Measurements from ENCODE around the gene SUPT5H. TPM values are rescaled to one million over a fixed set of nuclear protein-coding genes. Genes with fewer than 3 reads are reported as not detected.

SUPT5H gene
- total and polyA plus RNA-seq, 2 of the 4 experiments (the other 2 are of a cell fraction), result 75.3 to 116 TPM

DNA sequence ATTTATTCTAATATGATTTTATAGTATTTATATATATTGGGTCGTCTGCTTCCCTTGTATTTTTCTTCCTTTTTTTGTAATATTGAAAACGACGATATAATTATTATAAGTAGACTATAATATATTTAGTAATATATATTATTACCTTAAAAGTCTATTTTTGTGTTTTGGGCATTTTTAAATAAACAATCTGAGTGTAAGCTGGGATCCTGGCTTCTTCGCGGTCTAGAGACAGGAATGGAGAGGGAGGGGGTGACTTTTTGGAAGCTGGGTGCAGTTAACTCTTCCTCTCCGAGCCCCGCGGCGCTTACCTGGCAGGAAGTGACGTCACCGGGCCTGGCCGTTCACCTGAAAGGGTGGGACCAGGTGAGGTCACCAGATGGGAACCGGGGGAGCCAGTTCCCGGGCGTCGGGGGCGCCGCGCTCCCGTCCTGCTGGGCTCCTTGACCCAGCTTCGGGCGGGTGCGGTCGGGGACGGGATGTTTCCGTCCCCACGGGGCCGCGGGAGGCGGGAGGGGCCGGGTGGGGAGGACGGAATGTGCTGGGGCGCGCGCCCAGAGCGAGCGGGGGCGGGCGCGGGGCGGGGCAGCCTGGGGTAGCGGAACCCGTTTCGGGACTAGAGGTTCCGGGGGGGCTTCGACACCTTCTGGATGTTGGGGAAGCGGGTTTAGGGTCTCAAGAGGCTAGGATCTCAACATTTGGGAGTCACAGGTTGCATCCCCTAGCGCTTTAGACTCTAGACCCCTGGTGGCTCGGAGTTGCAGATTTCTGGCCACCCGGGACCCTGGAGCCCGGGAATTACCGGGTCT, 36.0 kb upstream of the SUPT5H start:
- peak overlapping the region; percentile 83 for H3K18ac ChIP-seq (ENCODE audit: low read depth, low read length)
- H3K4me1 ChIP-seq (ENCODE audit: control insufficient read depth, insufficient read depth, low read length), result peaks cover 17% of the 10 kb centered on the region
- H3K79me1 ChIP-seq (ENCODE audit: low read depth in 1 of 2, low read length in 2 of 2), result peaks cover 5 to 40% of the 10 kb centered on the region in 2 experiments; a peak in 3 of 4 replicates
- no peaks in the 10 kb centered on the region for H3K27me3 ChIP-seq (ENCODE audit: control insufficient read depth, insufficient read depth, low read length)
- BruUV-seq (replicated peaks), result no TSS peak
- POLR2A ChIA-PET (ENCODE audit: unreplicated experiment), result interaction anchor here (0.6 kb wide), 1 partner anchor 19 kb away, joined by 4 read pairs; no protein-coding TSS in a partner anchor
- H4K91ac ChIP-seq (ENCODE audit: insufficient read depth, low read depth, low read length), result peak overlapping the region; percentile 96
- peak overlapping the region; percentile 99 for H3K14ac ChIP-seq (replicated peaks; ENCODE audit: low read depth, low read length)
- H2BK120ac ChIP-seq (ENCODE audit: low read depth, low read length), result peak overlapping the region; percentile 84
- H3K56ac ChIP-seq (ENCODE audit: extremely low read depth, insufficient read depth, low read length), result peak overlapping the region; percentile 98
- in situ Hi-C loops (cut with MboI; ENCODE audit: low sequenced_read_pairs) (no loop called here), dilution Hi-C loops (cut with HindIII; ENCODE audit: low sequenced_read_pairs, unreplicated experiment) (no loop called here), intact Hi-C loops (cut with micrococcal nuclease) (no loop called here)
- H4K8ac ChIP-seq (ENCODE audit: low read depth in 2 of 2, low read length in 2 of 2), result peak overlapping the region; percentile 94 to 95
- peaks cover 15% of the 10 kb centered on the region for H3K36me3 ChIP-seq (ENCODE audit: control insufficient read depth, insufficient read depth, low read length)
- H4K20me1 ChIP-seq (ENCODE audit: insufficient read depth, low read length), result peaks cover 35% of the 10 kb centered on the region
- CTCF ChIA-PET, result no interaction called here
- H2AFZ ChIP-seq (replicated peaks; ENCODE audit: low read length, poor library complexity), result peak overlapping the region; percentile 78
- H3K9ac ChIP-seq (ENCODE audit: low read depth, low read length), result peak overlapping the region; percentile 93
- TF ChIP-seq SMC3 (IDR thresholded peaks at IDR 0.05; ENCODE audit: low read depth, low read length) (no peak), MXI1 (IDR thresholded peaks at IDR 0.05; ENCODE audit: borderline replicate concordance, low read depth, low read length) (no peak), BHLHE40 (IDR thresholded peaks at IDR 0.05; ENCODE audit: low read depth, low read length) (0 out of 2 replicates have a peak, but pooled peaks have one; percentile 8), NFE2L2 (IDR thresholded peaks at IDR 0.05; ENCODE audit: low read depth, low read length) (no peak), MAZ (IDR thresholded peaks at IDR 0.05; ENCODE audit: borderline replicate concordance, low read depth, low read length) (peak; percentile 81; the same call in 1 of the 2 replicates), FOS (IDR thresholded peaks at IDR 0.05; ENCODE audit: low read depth, low read length) (0 out of 2 replicates have a peak, but pooled peaks have one; percentile 3), POLR2A (IDR thresholded peaks at IDR 0.05; ENCODE audit: low read depth, low read length) (peak; percentile 97), CHD1 (IDR thresholded peaks at IDR 0.05; ENCODE audit: low read depth, low read length) (no peak; the same call in 1 of the 2 replicates), RFX5 (IDR thresholded peaks at IDR 0.05; ENCODE audit: low read depth, low read length) (no peak), RAD21 (IDR thresholded peaks at IDR 0.05; ENCODE audit: low read length) (no peak), MAFK (IDR thresholded peaks at IDR 0.05; ENCODE audit: low read depth, low read length) (no peak)
- TF ChIP-seq, protein P1, sequence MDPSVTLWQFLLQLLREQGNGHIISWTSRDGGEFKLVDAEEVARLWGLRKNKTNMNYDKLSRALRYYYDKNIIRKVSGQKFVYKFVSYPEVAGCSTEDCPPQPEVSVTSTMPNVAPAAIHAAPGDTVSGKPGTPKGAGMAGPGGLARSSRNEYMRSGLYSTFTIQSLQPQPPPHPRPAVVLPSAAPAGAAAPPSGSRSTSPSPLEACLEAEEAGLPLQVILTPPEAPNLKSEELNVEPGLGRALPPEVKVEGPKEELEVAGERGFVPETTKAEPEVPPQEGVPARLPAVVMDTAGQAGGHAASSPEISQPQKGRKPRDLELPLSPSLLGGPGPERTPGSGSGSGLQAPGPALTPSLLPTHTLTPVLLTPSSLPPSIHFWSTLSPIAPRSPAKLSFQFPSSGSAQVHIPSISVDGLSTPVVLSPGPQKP (IDR thresholded peaks at IDR 0.05; ENCODE audit: borderline replicate concordance, low read depth, low read length), result no peak
- TF ChIP-seq, protein P2, sequence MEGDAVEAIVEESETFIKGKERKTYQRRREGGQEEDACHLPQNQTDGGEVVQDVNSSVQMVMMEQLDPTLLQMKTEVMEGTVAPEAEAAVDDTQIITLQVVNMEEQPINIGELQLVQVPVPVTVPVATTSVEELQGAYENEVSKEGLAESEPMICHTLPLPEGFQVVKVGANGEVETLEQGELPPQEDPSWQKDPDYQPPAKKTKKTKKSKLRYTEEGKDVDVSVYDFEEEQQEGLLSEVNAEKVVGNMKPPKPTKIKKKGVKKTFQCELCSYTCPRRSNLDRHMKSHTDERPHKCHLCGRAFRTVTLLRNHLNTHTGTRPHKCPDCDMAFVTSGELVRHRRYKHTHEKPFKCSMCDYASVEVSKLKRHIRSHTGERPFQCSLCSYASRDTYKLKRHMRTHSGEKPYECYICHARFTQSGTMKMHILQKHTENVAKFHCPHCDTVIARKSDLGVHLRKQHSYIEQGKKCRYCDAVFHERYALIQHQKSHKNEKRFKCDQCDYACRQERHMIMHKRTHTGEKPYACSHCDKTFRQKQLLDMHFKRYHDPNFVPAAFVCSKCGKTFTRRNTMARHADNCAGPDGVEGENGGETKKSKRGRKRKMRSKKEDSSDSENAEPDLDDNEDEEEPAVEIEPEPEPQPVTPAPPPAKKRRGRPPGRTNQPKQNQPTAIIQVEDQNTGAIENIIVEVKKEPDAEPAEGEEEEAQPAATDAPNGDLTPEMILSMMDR (conservative IDR thresholded peaks at IDR 0.05; ENCODE audit: low read depth, low read length), result no peak
- TF ChIP-seq, protein P3, sequence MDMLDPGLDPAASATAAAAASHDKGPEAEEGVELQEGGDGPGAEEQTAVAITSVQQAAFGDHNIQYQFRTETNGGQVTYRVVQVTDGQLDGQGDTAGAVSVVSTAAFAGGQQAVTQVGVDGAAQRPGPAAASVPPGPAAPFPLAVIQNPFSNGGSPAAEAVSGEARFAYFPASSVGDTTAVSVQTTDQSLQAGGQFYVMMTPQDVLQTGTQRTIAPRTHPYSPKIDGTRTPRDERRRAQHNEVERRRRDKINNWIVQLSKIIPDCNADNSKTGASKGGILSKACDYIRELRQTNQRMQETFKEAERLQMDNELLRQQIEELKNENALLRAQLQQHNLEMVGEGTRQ (IDR thresholded peaks at IDR 0.05; ENCODE audit: low read depth, low read length), result peak; percentile 61; the same call in 1 of the 2 replicates
- peak overlapping the region; percentile 97 for H2AK9ac ChIP-seq (replicated peaks; ENCODE audit: low read depth, low read length, poor library complexity)
- peak overlapping the region; percentile 97 for H3K27ac ChIP-seq (ENCODE audit: insufficient read depth, low read length)
- H3K4ac ChIP-seq (ENCODE audit: low read depth, low read length), result peak overlapping the region; percentile 98
- H4K5ac ChIP-seq (ENCODE audit: low read depth, low read length), result peak overlapping the region; percentile 73
- H3K4me2 ChIP-seq (ENCODE audit: low read depth, low read length), result peak overlapping the region; percentile 96
- WGBS, 2 experiments (ENCODE audit: extremely low coverage in 2 of 2, insufficient read length in 1 of 2), result 3% methylated on average over 8 of the region's 52 CpGs; no CpG with 5 or more reads in 1 of the 2 experiments
- H2BK5ac ChIP-seq (ENCODE audit: low read depth, low read length, poor library complexity, severe bottlenecking), result peak overlapping the region; percentile 87
- H3K9me1 ChIP-seq (ENCODE audit: insufficient read depth, low read length), result no peaks in the 10 kb centered on the region
- H2BK20ac ChIP-seq (ENCODE audit: low read depth, low read length), result no peak overlapping the region
- peak overlapping the region; percentile 95 for H3K23ac ChIP-seq (ENCODE audit: low read depth, low read length)
- no peaks in the 10 kb centered on the region for H3K9me3 ChIP-seq (ENCODE audit: control insufficient read depth, insufficient read depth, low read length)
- peak overlapping the region; percentile 84; the same call in 1 of the 3 replicates for H2BK15ac ChIP-seq (ENCODE audit: low read depth, low read length)
- H3K4me3 ChIP-seq (ENCODE audit: insufficient read depth, low read depth, low read length), result peak overlapping the region; percentile 58
- peak; percentile 1; the same call in 1 of the 2 replicates for ATAC-seq (ENCODE audit: low read depth)
- DNase-seq, result peak; percentile 61
- H2AK5ac ChIP-seq (ENCODE audit: low read depth, low read length), result peak overlapping the region; percentile 87
